A673 (cell line): ENCODE data around the gene PRKD1. TPM values are rescaled to one million over a fixed set of nuclear protein-coding genes. Genes with fewer than 3 reads are reported as not detected.

Source experiments
- BruUV-seq: library from RNA; stranded (reverse); fragments of 400-500 nt; replicated peaks from 2 replicates; lab custom pipeline; 2021; lab: Mats Ljungman, UMichigan
- CTCF ChIA-PET: fragments of 300-600 bp; sonication (Branson Sonifier 250); formaldehyde crosslinking; loops from one replicate; lab custom pipeline; 2022; ENCODE audit warnings: antibody characterized with exemption; lab: Charles Lee
- POLR2A ChIA-PET: fragments of 300-600 bp; sonication (Branson Sonifier 250); formaldehyde crosslinking; loops from one replicate; lab custom pipeline; 2022; ENCODE audit warnings: antibody characterized with exemption; ENCODE audit not compliant: low non-redundant PET; lab: Charles Lee
- DNase-seq: peaks from one replicate; pipeline ENCODE4 v3.0.0-alpha.2; 2015; ENCODE audit warnings: low spot score
- H3K27ac ChIP-seq: fragments of 200-600 bp; sonication (generic); 2 replicates; pipeline ENCODE4 v1.5.1; 2016; ENCODE audit warnings: mixed run types, low read depth, mild to moderate bottlenecking, mixed read lengths, antibody characterized with exemption, low read length; ENCODE audit not compliant: poor library complexity, severe bottlenecking
- H3K27me3 ChIP-seq: fragments of 200-600 bp; sonication (generic); replicated peaks from 2 replicates; pipeline ENCODE4 v1.6.1; 2017; ENCODE audit warnings: mixed run types, low read depth, mild to moderate bottlenecking, mixed read lengths, antibody characterized with exemption, low read length; ENCODE audit not compliant: insufficient read depth, poor library complexity
- H3K36me3 ChIP-seq: fragments of 200-600 bp; sonication (generic); 2 replicates; pipeline ENCODE4 v1.6.1; 2016; ENCODE audit warnings: mixed run types, mild to moderate bottlenecking, mixed read lengths, antibody characterized with exemption, low read length; ENCODE audit not compliant: insufficient read depth, poor library complexity, severe bottlenecking
- H3K4me1 ChIP-seq: fragments of 200-600 bp; sonication (generic); 2 replicates; pipeline ENCODE4 v1.6.1; 2017; ENCODE audit warnings: mixed run types, mild to moderate bottlenecking, mixed read lengths, antibody characterized with exemption, low read length; ENCODE audit not compliant: insufficient read depth, poor library complexity, severe bottlenecking
- H3K4me3 ChIP-seq: fragments of 200-600 bp; sonication (generic); 2 replicates; pipeline ENCODE4 v1.5.1; 2016; ENCODE audit warnings: low read depth, mixed run types, mild to moderate bottlenecking, mixed read lengths, low read length; ENCODE audit not compliant: poor library complexity, severe bottlenecking
- H3K9me3 ChIP-seq: fragments of 200-600 bp; sonication (generic); 2 replicates; pipeline ENCODE4 v1.6.1; 2016; ENCODE audit warnings: mixed run types, low read depth, mild to moderate bottlenecking, mixed read lengths, antibody characterized with exemption, low read length; ENCODE audit not compliant: poor library complexity, severe bottlenecking
- EZH2 ChIP-seq: fragments of 200-600 bp; sonication (generic); IDR thresholded peaks from 2 replicates; pipeline ENCODE4 v1.6.1; 2017; ENCODE audit warnings: borderline replicate concordance, low read depth, mild to moderate bottlenecking, mixed read lengths, antibody characterized with exemption, low read length; ENCODE audit not compliant: poor library complexity, severe bottlenecking
- intact Hi-C: fragments of 100-400 bp; cut with micrococcal nuclease; formaldehyde crosslinking; loops from one replicate; pipeline ENCODE4 v1.10.0; 2022; ENCODE audit not compliant: unreplicated experiment
- total RNA-seq: library from RNA; stranded (reverse); gene quantifications from 2 replicates; pipeline ENCODE4 v1.2.3, GENCODE V29; 2021
- TF ChIP-seq, protein P1 (sequence below): fragments of 300-800, 200-600 bp; sonication (generic); conservative IDR thresholded peaks from 2 replicates; pipeline ENCODE4 v1.5.1; 2017; ENCODE audit warnings: low read depth, mild to moderate bottlenecking, antibody characterized with exemption, low read length, moderate library complexity, mixed read lengths

PRKD1 gene
- total RNA-seq, 1 experiment from 2014 or later = 45.7 TPM

DNA sequence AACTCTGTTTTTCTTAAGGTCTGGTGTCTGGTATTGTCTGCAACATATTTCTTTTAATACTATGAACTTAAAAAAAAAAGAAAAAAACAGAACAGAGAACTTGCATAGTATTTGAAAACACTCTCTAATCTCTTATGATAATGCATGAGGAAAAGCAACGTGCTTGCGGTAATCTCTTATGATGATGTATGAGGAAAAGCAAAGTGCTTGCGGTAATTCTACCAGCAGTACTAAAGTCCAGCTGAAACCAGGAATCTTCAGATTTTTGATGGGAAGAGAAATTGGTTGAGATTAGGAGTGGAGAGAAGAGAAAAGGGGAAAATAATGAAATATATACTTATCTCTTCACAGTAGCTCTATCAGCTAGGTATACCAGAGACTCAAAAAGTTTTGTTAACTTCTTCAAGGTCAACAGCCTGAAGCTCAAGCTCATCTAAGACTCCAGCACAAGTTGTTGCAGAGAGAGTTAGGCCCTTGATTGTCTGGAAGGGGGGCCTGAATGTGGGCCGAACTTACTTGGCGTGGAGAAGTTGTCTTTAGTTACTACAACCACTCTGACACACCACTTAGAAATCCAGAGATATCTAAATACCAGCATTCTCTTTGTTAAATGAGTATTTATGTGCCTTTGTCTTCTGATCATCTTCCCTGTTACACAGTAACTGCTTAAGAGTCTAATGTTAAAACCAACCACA, 240.4 kb downstream of the PRKD1 start:
- POLR2A ChIA-PET = no interaction called here
- intact Hi-C loops = no loop called here
- no peak for DNase-seq
- H3K4me3 ChIP-seq = no peak overlapping the region
- no TSS peak for BruUV-seq
- no peaks in the 10 kb centered on the region for H3K4me1 ChIP-seq
- no peak overlapping the region for H3K27ac ChIP-seq
- no peaks in the 10 kb centered on the region for H3K36me3 ChIP-seq
- no peaks in the 10 kb centered on the region for H3K27me3 ChIP-seq
- H3K9me3 ChIP-seq = no peaks in the 10 kb centered on the region
- CTCF ChIA-PET = no interaction called here
- TF ChIP-seq, protein P1, sequence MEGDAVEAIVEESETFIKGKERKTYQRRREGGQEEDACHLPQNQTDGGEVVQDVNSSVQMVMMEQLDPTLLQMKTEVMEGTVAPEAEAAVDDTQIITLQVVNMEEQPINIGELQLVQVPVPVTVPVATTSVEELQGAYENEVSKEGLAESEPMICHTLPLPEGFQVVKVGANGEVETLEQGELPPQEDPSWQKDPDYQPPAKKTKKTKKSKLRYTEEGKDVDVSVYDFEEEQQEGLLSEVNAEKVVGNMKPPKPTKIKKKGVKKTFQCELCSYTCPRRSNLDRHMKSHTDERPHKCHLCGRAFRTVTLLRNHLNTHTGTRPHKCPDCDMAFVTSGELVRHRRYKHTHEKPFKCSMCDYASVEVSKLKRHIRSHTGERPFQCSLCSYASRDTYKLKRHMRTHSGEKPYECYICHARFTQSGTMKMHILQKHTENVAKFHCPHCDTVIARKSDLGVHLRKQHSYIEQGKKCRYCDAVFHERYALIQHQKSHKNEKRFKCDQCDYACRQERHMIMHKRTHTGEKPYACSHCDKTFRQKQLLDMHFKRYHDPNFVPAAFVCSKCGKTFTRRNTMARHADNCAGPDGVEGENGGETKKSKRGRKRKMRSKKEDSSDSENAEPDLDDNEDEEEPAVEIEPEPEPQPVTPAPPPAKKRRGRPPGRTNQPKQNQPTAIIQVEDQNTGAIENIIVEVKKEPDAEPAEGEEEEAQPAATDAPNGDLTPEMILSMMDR = no peak

GRCh38 chr14:29684926-29685325, 242.7 kb downstream of the PRKD1 start:
- Histone ChIP-seq H3K27ac (no peak overlapping the region), H3K9me3 (no peaks in the 10 kb centered on the region), H3K27me3 (no peaks in the 10 kb centered on the region), H3K4me1 (peaks cover 6% of the 10 kb centered on the region), H3K36me3 (no peaks in the 10 kb centered on the region), H3K4me3 (no peak overlapping the region)
- CTCF ChIA-PET = interaction anchor here (0.6 kb wide), 1 partner anchor 577 kb away, joined by 3 read pairs; no protein-coding TSS in a partner anchor
- no peak for TF ChIP-seq EZH2
- TF ChIP-seq, protein P1 = no peak
- DNase-seq = no peak
- intact Hi-C loops = no loop called here
- POLR2A ChIA-PET = no interaction called here
- no TSS peak for BruUV-seq

DNA sequence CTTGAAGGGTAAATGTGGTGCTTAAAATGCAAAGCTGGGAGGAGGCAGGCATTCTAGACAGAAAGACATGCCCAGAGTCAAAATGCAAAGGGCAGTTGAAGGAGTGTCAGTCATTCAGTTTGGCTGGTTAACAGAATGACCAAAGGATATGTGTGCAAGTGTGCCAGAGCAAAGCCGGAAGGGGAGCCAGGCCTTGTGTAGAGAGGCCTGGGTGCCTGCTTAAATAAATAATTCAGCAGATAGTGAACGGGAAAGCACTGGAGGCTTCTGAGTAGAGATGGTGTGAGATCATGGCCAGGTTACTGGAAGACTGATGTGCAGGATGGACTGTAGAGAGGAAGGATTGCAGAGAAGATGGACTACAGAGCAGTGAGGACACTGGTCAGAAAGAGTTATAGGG, 244.9 kb downstream of the PRKD1 start:
- H3K36me3 ChIP-seq = no peaks in the 10 kb centered on the region
- BruUV-seq = no TSS peak
- ChIA-PET POLR2A (no interaction called here), CTCF (no interaction called here)
- no peak for DNase-seq
- H3K4me3 ChIP-seq = no peak overlapping the region
- no peak overlapping the region for H3K27ac ChIP-seq
- no peaks in the 10 kb centered on the region for H3K27me3 ChIP-seq
- no peaks in the 10 kb centered on the region for H3K9me3 ChIP-seq
- intact Hi-C loops = no loop called here
- peaks cover 13% of the 10 kb centered on the region for H3K4me1 ChIP-seq
- TF ChIP-seq EZH2 = no peak
- TF ChIP-seq, protein P1 = no peak
